Stimulated activated CD8-positive, alpha-beta memory T cell treated with anti-CD3 and anti-CD28 coated beads, Interleukin-7, amount 100 ng/mL, for 1 hour (primary cell): ENCODE data around the gene NFATC2.
"Not testable (repeated sequence)": the region's sequence is repeated elsewhere in the genome, so short reads cannot be mapped to it uniquely, and the experiment has no call there.

ENCODE experiments used
- DNase-seq, 2 donors: peaks; one replicate each; pipeline ENCODE4 v3.0.0-alpha.2; 2020; ENCODE audit warnings: low read depth in 2 of 2

NFATC2 gene

DNA sequence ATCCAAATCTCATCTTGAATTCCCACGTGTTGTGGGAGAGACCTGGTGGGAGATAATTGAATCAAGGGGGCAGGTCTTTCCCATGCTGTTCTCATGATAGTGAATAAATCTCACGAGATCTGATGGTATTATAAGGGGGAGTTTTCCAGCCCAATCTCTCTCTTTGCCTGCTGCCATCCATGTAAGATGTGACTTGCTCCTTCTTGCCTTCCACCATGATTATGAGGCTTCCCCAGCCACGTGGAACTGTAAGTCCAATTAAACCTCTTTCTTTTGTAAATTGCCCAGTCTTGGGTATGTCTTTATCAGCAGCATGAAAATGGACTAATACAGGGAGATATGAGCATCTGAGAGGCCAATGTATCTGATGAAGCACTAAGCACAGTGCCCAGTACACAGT, 26.0 kb upstream of the NFATC2 start:
- not testable (repeated sequence) for DNase-seq

DNA sequence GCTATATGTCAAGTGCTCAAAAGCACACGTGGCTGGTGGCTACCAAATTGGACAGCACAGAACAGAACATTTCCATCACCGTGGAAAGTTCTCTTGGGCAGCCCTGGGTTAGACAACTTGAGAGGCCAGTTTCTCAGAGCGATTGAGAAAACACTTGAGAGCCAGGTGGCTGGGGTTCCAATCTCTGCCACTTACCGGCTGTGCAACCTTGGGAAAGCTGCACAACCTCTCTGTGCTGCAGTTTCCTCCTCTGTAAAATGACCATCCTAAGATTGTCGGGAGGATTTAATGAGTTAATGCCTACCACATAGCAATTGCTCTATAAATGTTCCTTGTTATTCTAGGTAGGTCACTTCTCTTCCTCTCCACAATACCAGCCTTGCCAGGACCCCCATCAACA, 25.1 kb upstream of the NFATC2 start:
- no peak for DNase-seq

DNA sequence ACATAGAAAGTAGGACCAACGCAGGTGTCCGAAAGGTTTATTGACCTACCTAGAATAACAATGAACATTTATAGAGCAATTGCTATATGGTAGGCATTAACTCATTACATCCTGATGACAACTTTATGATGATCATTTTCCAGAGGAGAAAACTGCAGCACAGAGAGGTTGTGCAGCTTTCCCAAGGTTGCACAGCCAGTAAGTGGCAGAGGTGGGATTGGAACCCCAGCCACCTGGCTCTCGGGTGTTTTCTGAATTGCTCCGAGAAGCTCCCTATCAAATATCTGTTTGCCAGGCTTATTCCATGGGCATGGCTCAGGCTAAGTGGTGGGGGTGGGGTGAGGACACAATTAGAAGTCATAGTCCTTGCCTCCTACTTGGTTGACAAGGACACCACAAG, 24.1 kb upstream of the NFATC2 start:
- no peak for DNase-seq

DNA sequence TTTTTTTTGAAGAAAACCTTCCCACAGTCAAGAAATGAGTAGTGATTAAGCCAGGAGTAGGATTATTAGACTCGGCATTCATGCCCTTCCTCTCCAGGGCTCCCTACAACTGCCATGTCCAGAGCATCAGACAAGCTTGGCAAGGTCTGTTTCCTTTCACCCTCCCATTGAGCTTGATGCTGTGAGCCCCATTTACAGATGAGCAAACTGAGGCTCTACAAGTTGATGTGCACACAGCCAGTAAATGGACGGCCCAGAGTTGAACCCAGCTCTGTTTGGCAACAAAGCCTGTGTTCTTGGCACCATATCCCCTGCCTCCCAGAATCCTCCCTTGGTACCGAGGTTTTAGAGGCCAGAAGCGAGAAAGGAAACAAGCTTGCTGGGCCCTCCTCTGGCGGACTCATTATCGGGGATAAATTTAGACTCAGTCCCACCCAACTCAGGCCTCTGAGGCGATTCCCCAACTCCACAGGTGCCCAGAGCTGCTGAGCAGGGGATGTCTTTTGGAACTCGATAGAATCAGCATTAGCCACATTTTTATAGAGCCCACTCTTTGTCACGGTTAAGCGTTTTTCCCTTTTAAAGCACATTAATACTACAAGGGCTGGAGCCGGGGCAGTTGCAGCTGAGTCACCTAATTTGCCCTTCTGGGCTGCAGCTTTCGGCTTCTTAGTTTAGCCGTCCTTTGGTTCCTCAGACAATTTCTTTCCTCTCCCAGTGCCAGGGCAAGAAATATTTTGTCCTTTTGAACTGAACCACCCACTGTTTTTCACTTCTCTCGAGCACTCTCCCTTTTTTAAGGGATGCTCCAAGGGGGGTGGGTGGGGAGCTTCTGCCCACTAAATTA, 23.0 kb upstream of the NFATC2 start:
- DNase-seq, result no peak

DNA sequence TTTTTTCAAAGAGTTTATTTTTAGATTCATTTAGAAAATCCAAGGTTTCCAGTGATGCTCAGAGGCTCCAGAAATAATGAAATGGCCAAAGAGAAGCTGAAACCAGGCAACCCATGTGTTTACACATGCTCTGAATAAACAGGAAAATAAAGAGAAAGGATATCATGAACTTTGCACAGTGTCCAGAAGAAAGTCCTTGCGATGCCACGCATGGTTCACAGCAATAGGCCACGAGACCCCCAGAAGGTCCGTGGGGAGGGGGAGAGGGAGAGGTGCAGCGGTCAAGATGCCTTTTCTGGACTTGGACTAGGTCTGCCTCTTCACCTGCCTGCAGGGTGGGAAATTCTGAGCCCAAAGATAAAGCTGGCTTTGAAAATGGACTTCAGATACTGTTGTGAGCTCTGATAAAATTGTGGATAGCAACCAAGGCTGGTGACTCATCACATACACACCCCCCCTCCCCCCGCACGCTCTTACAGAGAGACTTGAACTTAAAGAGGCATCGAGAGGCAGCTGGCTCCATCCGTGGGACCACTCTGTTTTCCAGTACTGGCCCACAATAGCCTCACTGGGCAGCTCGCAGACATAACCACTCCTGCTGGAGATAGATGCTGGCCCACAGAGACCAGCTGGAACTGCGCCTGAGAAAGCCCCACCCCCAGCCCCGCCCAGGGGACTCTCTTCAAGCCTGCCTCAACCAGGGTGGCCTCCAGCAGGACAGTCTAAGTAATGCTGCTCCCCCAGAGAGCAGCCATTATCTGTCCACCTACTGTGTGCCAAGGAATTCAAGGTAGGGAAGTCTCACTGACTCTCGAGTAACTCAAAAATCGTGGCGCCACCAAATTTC, 21.2 kb upstream of the NFATC2 start:
- DNase-seq, result no peak

DNA sequence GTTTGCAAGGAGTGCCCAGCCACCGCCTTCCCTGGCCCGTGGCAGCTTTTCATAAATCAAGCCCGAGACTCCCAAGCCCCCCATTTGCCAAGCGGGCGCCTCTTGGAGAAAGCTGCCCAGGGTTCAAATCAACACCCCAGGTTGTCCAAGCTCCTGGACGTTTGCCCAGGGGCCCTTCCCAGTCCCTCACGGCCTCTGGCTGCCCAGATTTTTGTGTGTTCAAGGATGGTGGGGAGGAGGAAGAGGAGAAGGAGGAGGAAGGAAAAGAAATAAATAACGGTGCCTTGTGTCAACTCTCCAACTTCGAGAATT, 20.6 kb upstream of the NFATC2 start:
- no peak for DNase-seq

DNA sequence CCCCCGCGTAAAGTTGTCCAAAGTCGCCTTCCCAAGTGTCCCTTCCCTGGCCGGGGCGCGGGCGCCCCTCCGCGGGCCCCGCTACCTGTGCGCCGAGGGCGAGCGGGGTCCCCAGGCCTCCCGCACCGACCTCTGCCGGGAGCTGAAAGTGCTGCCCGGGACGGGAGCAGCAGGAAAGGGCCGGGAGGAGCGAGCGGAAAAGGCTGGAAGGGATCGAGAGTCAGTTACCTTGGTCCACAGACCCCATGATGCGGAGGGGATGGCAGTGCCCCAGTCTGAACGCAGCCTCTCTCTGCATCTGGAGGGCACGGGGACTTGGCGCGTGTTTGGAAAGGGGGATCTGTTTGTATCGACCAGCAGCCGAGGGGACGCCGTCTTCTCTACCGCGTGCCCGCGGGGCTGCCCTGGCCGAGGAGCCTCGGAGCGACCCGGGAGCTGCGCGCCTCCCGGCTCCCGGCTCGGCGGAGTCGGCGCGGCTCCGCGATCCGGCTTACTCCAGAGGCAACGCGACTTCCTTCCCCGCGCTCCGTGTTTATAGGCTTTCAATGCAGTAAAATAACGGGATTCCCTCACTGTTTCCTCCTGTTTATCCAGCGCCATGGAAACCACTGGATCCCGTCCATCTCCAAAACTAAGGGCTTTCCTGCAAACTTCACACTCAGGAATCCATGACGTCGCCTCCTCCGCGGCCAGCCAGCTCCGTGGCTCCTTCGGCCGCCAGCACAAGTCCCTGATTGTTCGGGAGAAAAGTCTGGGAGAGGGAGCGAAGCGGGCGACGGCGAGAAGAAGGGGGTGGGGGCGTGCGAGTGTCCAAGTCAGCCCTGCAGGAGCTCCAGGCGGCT, 20.0 kb upstream of the NFATC2 start:
- no peak for DNase-seq

DNA sequence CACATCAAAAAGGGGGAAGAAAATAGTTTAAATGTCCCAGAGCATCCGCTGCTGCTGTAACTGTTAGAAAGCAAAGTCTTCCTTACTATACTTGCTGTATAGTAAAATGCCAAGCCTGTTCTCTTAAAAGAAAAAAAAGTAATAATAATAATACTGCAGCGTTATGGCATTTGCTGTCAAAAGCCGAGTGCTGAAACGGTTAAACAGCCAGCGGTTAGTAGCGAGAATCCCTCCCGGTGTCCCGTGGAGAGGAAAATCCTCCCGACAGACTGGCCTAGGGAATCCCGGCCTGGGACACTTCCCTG, 19.5 kb upstream of the NFATC2 start:
- no peak for DNase-seq

DNA sequence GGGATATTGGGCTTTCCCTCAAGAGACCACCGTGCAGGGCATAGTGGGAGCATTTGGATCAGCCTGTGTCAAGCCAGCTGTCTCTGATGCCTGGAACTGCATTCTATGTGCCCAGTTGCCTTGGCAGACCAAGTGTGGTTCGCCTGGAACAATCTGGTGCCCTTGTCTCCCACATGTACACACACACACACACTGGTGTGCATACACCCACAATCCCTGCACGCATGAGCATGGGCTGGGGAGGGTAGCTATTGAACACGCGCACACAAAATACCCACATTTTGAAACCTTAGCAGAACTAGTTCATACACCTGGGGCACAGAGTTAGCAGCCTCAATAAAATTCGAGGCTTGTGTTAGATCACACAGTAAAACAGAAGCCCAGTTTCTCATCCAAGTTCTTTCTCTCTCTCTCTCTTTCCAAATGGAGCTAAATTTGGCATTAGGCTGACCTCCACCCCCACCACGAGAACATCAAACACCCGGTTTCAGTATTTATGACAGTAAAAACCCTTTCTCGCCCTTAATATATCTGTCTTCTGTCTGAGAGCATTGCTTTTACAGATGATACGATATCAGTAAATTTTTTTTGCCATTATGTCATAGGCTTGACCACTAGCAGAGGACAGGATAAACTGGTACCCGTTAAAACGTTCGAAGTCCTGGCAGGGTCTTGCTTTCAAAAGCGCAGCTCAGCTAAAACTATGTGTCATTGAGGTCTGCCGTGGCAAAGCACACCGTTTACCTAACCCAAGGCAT, 18.2 kb upstream of the NFATC2 start:
- DNase-seq, result no peak

DNA sequence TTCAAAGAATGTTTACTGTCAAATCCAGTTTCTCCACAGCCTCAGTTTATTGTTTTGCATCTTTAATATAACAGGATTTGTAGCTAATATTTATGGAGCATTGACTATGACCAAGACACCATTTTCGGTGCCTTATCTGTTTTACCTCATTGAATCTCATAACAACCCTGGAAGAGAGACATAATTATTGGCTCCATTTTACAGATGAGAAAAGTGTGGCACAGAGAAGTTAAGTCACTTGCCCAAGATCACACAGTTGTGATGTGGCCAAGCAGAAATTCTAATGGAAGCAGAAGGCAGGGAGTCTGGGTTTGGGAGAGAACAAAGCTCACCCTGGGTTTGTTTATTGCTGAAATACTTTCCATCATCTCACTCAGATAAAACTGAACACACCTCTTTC, 17.5 kb upstream of the NFATC2 start:
- no peak for DNase-seq

DNA sequence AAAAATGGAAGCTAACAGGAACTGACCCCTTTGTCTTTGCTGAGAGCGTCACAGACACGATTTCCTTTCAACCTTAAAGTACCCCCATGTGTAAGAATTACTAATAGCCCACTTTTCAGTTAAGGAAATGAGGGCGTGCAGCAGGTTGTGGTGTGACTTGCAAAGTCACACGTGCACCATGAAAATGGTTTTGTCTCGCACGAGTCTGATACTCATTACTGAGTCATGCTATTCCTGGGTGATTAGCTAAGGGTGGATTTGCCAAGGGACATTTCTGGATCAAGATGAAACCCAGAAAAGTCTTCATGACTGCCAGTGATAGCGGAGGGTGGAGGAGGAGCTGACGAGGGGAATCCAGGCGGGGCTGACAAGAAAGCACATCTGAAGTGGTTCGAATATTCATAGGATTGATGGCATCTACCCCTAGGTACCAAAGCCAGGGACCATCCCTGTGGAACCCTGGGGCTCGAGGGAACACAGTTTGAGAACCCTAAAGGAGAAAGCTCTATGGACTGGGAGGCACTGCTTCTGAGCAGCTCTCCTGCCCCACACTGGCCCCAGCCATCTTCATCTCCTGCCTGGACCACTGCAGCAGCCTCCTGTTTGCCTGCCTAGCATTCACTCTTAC, 12.1 kb upstream of the NFATC2 start:
- no peak for DNase-seq

DNA sequence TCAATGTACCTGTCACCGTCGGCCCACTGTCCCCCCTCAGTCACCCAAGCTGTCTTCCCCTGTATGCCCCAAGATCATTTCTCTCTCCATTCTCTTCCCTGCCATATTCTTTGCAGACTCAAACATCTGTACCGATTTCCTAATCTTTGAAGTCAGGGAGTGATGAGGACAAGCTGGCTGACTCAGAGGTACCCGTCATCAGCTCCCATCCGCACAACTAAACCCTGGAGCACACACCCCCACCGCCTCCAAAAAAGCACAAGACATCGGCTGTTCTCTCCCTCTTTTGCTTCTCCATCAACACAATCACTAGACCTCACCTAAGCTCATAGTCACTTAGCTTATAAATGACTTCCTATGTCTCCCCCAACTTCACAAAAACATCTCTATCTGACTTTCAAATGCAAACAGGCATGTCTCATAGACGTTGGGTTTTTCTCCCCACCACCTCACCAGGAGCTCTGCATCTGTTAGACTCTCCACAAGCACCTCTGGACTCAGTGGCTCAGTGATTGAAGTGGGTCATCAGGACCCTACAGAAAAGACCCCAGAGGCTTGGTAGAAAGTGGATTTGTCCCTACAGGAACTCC, 11.5 kb upstream of the NFATC2 start:
- no peak for DNase-seq

DNA sequence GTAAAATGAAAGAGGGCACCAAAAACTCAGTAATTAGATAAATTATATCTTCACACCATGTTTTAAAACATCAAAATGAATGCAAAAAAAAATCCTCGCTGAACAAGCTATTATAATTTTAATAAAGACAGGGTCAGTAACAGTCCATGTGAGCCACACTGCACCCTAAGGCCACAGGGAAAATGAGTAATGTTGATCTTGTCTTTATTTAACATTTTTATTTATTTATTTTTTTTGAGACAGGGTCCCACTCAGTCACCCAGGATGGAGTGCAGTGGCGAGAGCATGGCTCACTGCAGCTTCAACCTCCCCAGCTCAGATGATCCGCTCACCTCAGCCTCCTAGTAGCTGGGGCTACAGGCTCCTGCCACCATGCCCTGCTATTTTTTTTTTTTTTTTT, 8.7 kb upstream of the NFATC2 start:
- DNase-seq, result no peak

DNA sequence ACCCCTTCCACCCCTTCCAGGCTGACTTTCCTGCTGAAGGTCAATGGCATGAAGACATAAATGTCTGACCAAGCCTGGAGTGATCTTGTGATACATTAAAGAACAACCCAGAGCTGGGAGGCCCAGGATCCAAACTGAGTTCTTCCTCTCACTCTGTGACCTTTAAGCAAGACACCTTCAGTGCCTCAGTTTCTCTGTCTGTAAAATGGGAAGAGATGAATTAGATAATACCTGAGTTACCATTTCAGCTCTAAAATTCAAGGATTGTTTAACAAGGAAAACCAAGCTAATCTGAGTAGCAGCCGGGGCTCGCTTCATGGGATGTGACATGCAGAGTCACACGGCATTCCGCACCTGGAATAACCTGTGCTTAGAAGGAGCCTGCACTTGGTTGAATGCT, 7.0 kb upstream of the NFATC2 start:
- DNase-seq, result no peak

DNA sequence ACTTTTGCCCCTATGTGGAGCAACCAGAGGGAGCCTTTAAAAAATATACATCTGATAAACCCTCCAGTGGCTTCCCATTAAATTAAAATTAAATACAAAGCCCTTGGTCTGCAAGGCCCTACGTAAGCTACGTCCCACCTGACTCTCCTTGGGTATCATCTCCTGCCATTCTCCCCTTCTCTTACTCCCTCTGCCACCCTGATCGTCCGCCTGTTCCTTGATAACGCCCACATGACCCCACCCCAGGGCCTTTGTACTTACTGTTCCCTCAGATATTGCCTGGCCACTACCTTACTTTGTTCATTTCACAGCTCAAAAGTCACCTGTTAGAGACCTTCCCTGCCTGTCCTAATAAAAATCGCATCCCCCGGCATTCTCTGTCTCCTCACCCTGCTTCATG, 5.4 kb upstream of the NFATC2 start:
- no peak for DNase-seq

DNA sequence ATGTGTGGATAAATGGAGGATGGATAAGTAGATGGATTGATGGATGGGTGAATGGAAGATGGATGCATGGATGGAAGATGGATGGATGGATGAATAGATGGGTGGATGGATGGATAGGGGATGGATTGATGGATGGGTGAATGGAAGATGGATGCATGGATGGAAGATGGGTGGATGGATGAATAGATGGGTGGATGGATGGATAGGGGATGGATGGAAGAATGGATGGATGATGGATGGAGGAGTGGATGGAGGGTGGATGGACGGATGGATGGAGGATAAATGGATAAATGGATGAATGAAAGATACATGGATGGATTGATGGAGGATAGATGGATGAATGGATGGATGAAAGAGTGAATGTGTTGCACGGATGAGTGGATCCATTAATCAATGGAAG, 3.0 kb upstream of the NFATC2 start:
- DNase-seq, result no peak

DNA sequence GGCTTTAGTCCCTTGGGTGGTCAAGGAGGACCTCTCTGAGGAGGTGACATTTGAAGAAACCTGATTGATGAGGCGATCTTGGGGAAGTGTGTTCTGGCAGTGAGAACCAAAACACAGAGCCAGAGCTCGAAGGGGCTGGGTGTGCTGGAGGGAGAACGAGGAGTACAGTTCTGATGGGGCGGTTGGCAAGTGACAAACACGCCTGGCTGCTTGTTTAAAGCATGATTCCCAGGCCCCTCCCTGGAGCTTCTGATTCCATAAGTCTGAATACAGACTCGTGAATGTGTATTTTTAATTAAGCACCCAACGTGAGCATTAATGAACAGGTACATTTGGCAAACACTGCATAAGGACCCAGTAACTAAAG, 886 bp upstream of the NFATC2 start:
- no peak for DNase-seq

DNA sequence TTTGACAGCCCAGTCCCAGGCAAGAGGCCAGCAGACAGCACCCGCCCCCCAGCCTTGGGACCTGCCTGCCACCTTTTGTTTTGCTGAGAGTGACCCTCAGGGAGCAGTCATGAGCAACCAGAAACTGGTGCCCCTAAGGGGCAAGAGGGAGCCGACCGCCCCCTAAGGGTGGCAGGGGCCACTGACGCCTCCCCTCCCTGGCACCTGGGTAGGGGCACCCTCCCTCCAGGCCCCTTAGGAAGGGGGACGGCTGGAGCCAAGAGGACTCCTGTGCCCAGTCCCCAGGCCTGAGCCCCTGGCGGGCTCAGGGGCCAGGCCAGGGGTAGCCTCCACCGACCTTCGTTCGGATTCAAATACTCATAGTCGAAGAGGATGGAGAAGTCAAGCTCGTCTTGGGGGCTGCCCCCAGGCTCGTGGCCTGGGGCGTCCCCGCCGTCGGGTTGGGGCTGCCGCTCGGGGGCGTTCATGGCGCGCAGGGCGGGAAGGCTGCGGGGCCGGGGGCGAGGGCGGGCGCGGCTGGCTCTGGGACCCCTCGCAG, 417 bp downstream of the NFATC2 start:
- no peak for DNase-seq

DNA sequence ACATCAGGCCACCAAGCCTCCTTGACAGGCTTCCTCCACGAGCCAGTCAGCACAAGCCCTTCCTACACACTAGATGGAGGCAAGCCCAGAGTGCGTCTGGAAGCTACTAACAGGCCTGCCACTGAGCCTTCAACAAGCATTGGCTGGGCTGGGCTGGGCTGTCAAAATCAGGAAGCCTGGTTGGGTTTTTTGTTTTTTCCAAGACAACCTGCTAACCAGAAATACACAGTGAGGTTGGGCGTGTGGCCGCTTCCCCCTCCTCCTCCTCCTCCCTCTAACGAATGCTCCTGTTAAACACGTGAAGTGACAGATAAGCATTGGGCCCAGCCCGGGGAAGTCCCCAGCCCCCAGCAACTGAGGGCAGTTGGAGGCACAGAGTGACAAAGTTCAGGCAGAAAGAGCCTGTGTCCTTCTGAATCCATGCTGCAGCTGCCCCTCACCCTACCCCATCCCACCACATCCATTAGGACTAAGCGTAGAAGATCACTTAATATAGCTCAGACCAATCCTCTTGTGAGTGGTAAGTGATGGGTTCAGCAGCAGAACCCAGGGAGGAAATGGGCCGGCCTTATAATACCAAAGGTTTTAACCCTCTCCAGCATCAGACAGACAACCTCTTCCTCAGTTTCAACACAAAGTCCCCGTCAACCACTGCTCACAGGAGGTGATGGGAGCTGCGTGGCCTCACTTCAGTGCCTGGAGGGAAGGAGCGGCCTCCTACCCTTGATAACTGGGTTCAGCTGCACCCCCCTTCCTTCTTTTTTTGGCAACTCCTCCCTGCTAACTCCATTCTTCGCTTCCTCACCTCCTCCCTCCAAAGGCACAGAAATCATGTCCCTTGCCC, 1.1 kb downstream of the NFATC2 start:
- peak; percentile 57 to 63 for DNase-seq

DNA sequence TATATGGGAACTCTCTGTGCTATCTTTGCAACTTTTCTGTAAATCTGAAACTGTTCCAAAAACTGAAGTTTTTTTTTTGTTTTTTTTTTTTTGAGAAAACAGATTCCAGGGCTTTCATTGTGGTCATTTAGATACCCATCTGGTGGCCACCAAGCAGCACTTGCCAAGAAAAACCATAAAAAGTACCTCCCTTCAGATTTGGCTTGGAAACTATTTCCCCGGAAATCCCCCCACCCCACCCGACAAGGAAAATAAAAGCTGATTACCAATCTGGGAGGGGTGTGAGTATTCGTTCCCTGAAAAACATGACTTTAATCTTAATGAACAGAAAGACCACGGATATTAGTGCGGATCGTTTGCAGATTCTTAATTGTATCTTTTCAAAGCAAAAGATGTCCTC, 1.9 kb downstream of the NFATC2 start:
- no peak for DNase-seq
